Endodermal cell (in vitro differentiated cells): Measurements from ENCODE around the gene UGT3A1. TPM values are rescaled to one million over a fixed set of nuclear protein-coding genes. Genes with fewer than 3 reads are reported as not detected.
"Not testable (repeated sequence)": the region's sequence is repeated elsewhere in the genome, so short reads cannot be mapped to it uniquely, and the experiment has no call there.

Source experiments
- DNase-seq: peaks from one replicate; pipeline ENCODE4 v3.0.0-alpha.2; 2017
- H3K27ac ChIP-seq: 2 replicates; pipeline ENCODE4 v1.5.1; 2013; ENCODE audit warnings: mild to moderate bottlenecking, low read depth, low read length, moderate library complexity
- H3K27me3 ChIP-seq: 2 replicates; pipeline ENCODE4 v1.6.1; 2013; ENCODE audit warnings: mild to moderate bottlenecking, low read length, moderate library complexity; ENCODE audit not compliant: insufficient read depth, control insufficient read depth, poor library complexity, severe bottlenecking
- H3K36me3 ChIP-seq: 2 replicates; pipeline ENCODE4 v1.7.0; 2013; ENCODE audit warnings: mild to moderate bottlenecking, low read length, moderate library complexity; ENCODE audit not compliant: control insufficient read depth, insufficient read depth
- H3K4me1 ChIP-seq: one replicate; pipeline ENCODE4 v1.7.0; 2013; ENCODE audit warnings: low read length; ENCODE audit not compliant: control insufficient read depth, insufficient read depth
- H3K4me3 ChIP-seq: 2 replicates; pipeline ENCODE4 v1.5.1; 2013; ENCODE audit warnings: mild to moderate bottlenecking, low read length, moderate library complexity
- H3K9ac ChIP-seq: 2 replicates; pipeline ENCODE4 v1.6.1; 2013; ENCODE audit warnings: mild to moderate bottlenecking, low read length, moderate library complexity; ENCODE audit not compliant: poor library complexity, severe bottlenecking; ENCODE audit errors: extremely low read depth
- H3K9me3 ChIP-seq: 2 replicates; pipeline ENCODE4 v1.6.1; 2013; ENCODE audit warnings: mild to moderate bottlenecking, low read length, moderate library complexity; ENCODE audit not compliant: control insufficient read depth
- H3K27ac Mint-ChIP-seq: 2 replicates; pipeline ENCODE4 v1.8.0; 2020; ENCODE audit warnings: mixed read lengths
- H3K27me3 Mint-ChIP-seq: 2 replicates; pipeline ENCODE4 v1.8.0; 2021; ENCODE audit warnings: mild to moderate bottlenecking, mixed read lengths; ENCODE audit not compliant: insufficient read depth
- H3K36me3 Mint-ChIP-seq: 2 replicates; pipeline ENCODE4 v1.8.0; 2020; ENCODE audit warnings: low read depth, mixed read lengths
- H3K4me1 Mint-ChIP-seq: 2 replicates; pipeline ENCODE4 v1.8.0; 2020; ENCODE audit warnings: mixed read lengths
- H3K4me3 Mint-ChIP-seq: 2 replicates; pipeline ENCODE4 v1.8.0; 2020; ENCODE audit warnings: mild to moderate bottlenecking, moderate library complexity, mixed read lengths
- H3K9me3 Mint-ChIP-seq: 2 replicates; pipeline ENCODE4 v1.8.0; 2020; ENCODE audit warnings: mild to moderate bottlenecking, mixed read lengths
- WGBS, 2 experiments: methylation state at CpG; one replicate each; pipeline versions ENCODE4 v1.1.5 to v1.1.7; 2013; ENCODE audit warnings: missing lambda C conversion rate in 2 of 2, mixed read lengths in 1 of 2; ENCODE audit not compliant: insufficient coverage in 1 of 2, insufficient read length in 1 of 2; 5-methylcytosine and 5-hydroxymethylcytosine counted together
- total RNA-seq, 2 donors: library from RNA; stranded (reverse); fragmentation: NEBNext Ultra II Directional in 1 of 2; extraction: Animal tissue kit (Norgen Biotek cat#: 25700) in 1 of 2; gene quantifications; 2 replicates in 1 of 2; 3 replicates in 1 of 2; pipeline ENCODE4 v1.2.1, GENCODE V29; 2021
- TF ChIP-seq, protein P1 (sequence below): fragments of 200-600 bp; sonication (generic); conservative IDR thresholded peaks from 2 replicates; pipeline ENCODE4 v1.5.0; 2021; ENCODE audit warnings: antibody characterized with exemption, mild to moderate bottlenecking

Gene UGT3A1
- total RNA-seq, 2 donors from 2014 or later, result 4.7 to 10.6 TPM

DNA sequence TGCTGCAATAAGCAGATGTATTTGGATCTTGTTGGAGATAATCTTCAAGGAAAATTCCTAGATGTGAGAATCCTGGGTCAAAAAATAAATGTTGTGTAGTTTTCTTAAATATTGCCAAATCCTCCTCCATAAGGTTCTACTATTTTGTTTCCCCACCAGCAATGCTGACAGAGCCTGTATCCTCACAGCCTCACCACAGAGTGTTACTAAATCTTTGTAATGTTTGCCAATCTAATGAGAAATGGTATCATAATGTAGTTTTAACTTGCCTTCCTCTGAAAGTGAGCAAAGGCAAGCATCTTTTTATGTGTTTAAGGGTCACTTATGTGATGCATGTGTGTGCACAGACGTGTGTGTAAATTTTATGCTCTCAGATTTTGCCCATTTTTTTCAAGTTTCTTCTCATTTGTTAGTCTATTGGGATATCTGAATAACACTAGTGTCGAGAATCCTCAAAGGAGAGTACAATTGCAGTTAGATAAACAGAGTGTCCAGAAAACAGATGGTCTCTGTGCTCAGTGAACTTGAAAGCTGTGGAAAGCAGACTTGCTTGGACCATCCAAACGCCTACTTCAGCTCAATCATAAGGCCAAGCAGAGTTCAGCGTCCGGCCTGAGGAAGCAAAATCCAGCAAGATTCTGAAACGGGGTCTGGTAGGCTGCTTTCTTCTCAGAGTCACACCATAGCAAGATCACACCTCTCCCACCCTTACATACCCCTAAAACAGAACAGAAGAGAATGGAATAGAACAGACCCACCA, 35.7 kb upstream of the UGT3A1 start:
- no peak overlapping the region for H3K27ac ChIP-seq
- Mint-ChIP-seq H3K4me3 (no peak overlapping the region), H3K9me3 (peaks cover 4% of the 10 kb centered on the region), H3K36me3 (no peaks in the 10 kb centered on the region), H3K27me3 (no peaks in the 10 kb centered on the region), H3K4me1 (no peaks in the 10 kb centered on the region), H3K27ac (no peak overlapping the region)
- TF ChIP-seq, protein P1, sequence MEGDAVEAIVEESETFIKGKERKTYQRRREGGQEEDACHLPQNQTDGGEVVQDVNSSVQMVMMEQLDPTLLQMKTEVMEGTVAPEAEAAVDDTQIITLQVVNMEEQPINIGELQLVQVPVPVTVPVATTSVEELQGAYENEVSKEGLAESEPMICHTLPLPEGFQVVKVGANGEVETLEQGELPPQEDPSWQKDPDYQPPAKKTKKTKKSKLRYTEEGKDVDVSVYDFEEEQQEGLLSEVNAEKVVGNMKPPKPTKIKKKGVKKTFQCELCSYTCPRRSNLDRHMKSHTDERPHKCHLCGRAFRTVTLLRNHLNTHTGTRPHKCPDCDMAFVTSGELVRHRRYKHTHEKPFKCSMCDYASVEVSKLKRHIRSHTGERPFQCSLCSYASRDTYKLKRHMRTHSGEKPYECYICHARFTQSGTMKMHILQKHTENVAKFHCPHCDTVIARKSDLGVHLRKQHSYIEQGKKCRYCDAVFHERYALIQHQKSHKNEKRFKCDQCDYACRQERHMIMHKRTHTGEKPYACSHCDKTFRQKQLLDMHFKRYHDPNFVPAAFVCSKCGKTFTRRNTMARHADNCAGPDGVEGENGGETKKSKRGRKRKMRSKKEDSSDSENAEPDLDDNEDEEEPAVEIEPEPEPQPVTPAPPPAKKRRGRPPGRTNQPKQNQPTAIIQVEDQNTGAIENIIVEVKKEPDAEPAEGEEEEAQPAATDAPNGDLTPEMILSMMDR, result no peak
- H3K9me3 ChIP-seq, result no peaks in the 10 kb centered on the region
- no peaks in the 10 kb centered on the region for H3K4me1 ChIP-seq
- H3K36me3 ChIP-seq, result no peaks in the 10 kb centered on the region
- no peak for DNase-seq
- no peaks in the 10 kb centered on the region for H3K27me3 ChIP-seq
- no peak overlapping the region for H3K9ac ChIP-seq
- 80 to 86% methylated on average over 3 to 6 of the region's 6 CpGs for WGBS, 2 experiments
- no peak overlapping the region for H3K4me3 ChIP-seq

DNA sequence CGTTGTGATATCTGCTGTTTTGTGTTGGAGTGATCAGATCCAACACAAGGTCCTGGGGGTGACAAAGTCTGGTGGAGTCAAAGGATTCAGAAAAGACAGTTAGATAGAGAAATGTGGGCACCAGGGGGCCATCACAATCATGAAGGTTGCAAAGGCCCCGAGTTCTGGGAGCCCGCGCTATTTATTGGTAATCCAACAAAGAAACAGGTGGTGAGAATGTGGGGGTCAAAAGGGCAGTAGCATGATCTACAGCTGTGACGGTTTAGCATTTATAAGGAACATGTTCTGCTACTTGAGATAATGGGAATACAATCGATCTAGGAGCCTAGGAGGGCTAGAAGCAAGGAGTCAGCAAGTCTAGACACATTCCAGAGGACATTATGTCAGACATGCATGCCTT, 31.1 kb upstream of the UGT3A1 start:
- H3K9me3 Mint-ChIP-seq, result peaks cover 19% of the 10 kb centered on the region
- H3K36me3 Mint-ChIP-seq, H3K9ac ChIP-seq, H3K4me3 Mint-ChIP-seq, H3K36me3 ChIP-seq, H3K4me1 Mint-ChIP-seq, H3K27me3 Mint-ChIP-seq, H3K4me3 ChIP-seq, H3K4me1 ChIP-seq, H3K9me3 ChIP-seq, H3K27ac Mint-ChIP-seq, H3K27me3 ChIP-seq, DNase-seq, H3K27ac ChIP-seq: not testable (repeated sequence)
- 60 to 85% methylated on average over 5 to 6 of the region's 6 CpGs for WGBS, 2 experiments

DNA sequence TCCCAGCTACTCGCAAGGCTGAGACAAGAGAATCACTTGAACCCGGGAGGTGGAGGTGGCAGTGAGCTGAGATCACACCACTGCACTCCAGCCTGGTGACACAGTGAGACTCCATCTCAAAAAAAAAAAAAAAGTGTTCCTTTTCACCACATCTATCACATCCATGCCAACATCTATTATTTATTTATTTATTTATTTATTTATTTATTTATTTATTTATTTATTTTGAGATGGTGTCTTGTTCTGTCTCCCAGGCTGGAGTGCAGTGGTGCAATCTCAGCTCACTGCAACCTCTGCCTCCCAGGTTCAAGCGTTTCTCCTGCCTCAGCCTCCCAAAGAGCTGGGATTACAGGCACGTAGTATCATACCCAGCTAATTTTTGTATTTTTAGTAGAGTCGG, 28.4 kb upstream of the UGT3A1 start:
- H3K27ac ChIP-seq, H3K9ac ChIP-seq, H3K36me3 Mint-ChIP-seq, H3K4me1 ChIP-seq, DNase-seq, H3K4me3 Mint-ChIP-seq, H3K4me3 ChIP-seq, H3K4me1 Mint-ChIP-seq, H3K27me3 ChIP-seq, H3K36me3 ChIP-seq, H3K27ac Mint-ChIP-seq, H3K27me3 Mint-ChIP-seq: not testable (repeated sequence)
- 89 to 94% methylated on average over 3 to 5 of the region's 5 CpGs for WGBS, 2 experiments
- H3K9me3 ChIP-seq, result peaks cover 21% of the 10 kb centered on the region
- H3K9me3 Mint-ChIP-seq, result peaks cover 37% of the 10 kb centered on the region

DNA sequence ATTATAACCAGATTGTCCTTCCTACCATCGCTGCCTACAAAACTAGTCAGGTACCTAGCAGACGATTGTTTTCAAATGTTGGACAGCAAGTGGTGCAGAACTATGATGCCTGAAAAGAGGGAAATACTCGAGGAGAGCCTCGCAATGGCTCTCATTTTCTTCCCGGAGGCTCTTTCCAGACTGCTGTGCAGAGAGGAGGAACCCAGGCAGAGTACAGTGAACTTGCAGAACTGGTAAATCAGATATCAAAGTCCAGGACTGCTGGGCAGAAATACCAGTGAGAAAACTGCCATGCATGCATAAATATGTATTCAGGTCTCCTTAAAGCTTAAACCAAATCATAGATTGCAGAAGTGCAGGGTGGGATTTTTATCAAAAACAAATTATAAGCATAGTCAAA, 26.4 kb upstream of the UGT3A1 start:
- Mint-ChIP-seq H3K4me3 (no peak overlapping the region), H3K27me3 (peaks cover 3% of the 10 kb centered on the region), H3K27ac (no peak overlapping the region), H3K36me3 (no peaks in the 10 kb centered on the region), H3K9me3 (peaks cover 53% of the 10 kb centered on the region), H3K4me1 (no peaks in the 10 kb centered on the region)
- TF ChIP-seq, protein P1, result no peak
- Histone ChIP-seq H3K9ac (no peak overlapping the region), H3K27me3 (peaks cover 5% of the 10 kb centered on the region), H3K9me3 (peaks cover 39% of the 10 kb centered on the region), H3K4me3 (no peak overlapping the region), H3K4me1 (no peaks in the 10 kb centered on the region), H3K27ac (no peak overlapping the region), H3K36me3 (no peaks in the 10 kb centered on the region)
- WGBS, 2 experiments, result 84 to 86% methylated on average over 5 of the region's 5 CpGs
- no peak for DNase-seq
